ENCODE data around the gene ADARB1.

Gene ADARB1

DNA sequence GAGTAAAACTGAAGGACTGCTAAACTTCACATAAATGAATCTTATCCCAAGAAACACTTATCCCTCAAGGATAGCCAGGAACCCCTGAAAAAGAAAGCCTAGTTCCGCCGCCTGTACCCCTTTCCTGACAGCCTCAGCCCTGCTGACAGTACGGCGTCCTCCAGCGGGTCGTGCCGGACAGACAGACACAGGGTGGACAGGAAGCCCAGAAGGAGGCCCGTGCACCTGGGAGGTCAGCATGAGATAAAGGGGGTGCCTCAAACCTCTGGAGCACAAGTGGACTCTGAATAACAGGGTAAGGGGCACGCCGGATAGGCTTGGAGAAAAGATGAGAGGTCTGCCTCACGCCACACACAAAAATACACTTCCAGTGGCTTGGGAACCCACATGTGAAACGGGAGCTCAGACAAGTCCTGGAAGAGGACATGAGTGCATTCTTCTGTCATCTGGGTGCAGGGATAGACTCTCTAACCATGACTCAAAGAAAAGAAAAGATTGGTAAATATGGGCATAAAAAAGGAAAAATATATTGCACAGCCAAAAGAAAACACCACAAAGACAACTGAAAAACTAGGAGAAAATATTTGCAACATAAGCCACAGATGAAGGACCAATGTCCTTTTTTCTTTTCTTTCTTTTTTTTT, 17.3 kb upstream of the ADARB1 start:
- Histone ChIP-seq H3K4me3 (no peak overlapping the region), H3K27ac (no peak overlapping the region)
- TF ChIP-seq, protein P1, sequence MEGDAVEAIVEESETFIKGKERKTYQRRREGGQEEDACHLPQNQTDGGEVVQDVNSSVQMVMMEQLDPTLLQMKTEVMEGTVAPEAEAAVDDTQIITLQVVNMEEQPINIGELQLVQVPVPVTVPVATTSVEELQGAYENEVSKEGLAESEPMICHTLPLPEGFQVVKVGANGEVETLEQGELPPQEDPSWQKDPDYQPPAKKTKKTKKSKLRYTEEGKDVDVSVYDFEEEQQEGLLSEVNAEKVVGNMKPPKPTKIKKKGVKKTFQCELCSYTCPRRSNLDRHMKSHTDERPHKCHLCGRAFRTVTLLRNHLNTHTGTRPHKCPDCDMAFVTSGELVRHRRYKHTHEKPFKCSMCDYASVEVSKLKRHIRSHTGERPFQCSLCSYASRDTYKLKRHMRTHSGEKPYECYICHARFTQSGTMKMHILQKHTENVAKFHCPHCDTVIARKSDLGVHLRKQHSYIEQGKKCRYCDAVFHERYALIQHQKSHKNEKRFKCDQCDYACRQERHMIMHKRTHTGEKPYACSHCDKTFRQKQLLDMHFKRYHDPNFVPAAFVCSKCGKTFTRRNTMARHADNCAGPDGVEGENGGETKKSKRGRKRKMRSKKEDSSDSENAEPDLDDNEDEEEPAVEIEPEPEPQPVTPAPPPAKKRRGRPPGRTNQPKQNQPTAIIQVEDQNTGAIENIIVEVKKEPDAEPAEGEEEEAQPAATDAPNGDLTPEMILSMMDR (IDR thresholded peaks at IDR 0.05) = no peak

DNA sequence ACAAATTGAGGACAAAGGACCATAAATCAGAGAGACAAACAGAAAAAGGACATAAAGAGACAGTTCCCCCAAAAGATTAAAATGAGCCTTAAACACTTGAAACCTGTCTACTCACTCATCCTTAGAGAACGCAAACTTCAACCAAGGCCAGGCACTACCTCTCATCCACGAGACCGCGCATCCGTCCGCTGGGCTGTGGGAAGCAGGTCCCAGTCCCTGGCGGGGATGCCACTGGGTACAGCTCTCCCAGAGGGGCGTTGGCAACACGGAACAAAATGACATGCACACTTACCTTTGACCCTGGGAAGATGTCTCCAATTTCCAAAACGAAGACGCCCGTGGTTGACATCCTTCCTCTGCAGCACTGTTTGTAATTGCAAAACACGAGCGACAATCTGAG, 16.5 kb upstream of the ADARB1 start:
- TF ChIP-seq, protein P1 (IDR thresholded peaks at IDR 0.05) = no peak
- no peak for DNase-seq (ENCODE audit: low spot score)
- H3K27ac ChIP-seq = no peak overlapping the region
- H3K4me3 ChIP-seq = no peak overlapping the region

More for the DNA sequence above, 17.3 kb upstream of the ADARB1 start:
- DNase-seq (ENCODE audit: low spot score) = no peak

DNA sequence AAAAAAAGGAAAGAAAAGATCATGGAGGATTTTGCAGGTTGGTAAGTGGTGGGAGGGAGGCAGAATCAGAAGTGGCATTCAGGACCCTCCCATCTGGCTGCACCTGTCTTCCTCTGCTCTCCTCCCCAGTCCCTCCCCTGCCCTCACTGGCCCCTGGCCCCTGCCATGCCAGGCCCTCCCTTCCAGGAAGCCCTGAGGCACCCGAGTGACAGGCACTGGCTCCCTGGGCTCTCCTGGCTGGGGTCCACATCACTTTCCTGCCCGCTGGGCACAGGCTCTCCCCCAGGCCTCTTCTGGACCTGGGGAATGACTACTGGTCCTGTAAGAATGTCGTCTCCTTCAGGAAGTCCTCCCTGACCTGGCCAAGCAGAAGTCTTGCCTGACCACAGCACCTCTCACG, 15.3 kb upstream of the ADARB1 start:
- no peak overlapping the region for H3K4me3 ChIP-seq
- H3K27ac ChIP-seq = no peak overlapping the region
- no peak for DNase-seq (ENCODE audit: low spot score)
- TF ChIP-seq, protein P1 (IDR thresholded peaks at IDR 0.05) = no peak

DNA sequence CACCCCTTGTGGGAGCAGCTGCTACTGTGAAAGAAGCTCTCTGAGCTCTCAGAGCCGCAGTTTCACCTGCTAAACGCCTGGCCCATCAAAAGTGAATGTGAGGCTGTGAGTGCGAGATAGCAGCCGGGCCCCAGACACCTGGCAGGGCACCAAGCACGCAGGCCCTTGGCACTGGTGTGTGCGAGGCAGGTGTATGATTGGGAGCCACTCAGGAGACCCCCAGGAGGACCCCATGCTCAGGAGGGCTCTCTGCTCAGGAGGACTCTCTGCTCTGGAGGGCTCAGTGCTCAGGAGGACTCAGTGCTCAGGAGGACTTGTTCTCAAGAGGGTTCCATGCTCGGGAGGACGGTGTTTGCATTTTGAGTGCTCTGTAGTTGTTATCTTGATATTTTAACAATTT, 14.3 kb upstream of the ADARB1 start:
- no peak for DNase-seq (ENCODE audit: low spot score)
- H3K4me3 ChIP-seq = no peak overlapping the region
- no peak overlapping the region for H3K27ac ChIP-seq
- TF ChIP-seq, protein P1 (IDR thresholded peaks at IDR 0.05) = no peak

DNA sequence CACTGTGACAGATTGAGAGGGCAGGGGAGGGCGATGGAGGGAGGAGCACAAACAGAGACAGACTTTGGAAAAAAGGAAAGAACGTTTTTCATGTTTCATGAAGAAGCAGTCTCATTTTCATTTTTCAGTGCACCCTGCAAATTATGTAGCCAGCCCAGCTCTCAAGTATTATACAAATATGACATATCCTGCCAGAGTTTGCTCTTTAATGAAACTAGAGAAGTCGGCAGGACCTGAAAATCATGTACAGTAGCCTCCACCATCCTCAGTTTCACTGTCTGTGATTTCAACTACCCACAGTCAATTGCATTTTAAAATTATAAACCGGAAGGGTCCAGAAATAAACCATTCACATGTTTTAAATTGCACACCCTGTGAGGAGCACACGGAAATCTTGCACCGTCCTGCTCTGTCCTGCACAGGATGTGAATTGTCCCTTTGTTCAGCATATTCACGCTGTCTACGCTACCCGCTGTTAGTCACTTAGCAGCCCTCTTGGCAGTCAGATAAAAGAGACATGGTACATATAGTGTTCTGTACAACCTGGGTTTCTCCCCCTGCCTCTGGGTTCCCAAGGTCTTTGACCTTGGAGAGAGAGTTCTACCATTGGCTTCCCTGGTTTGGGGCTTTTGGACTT, 13.6 kb upstream of the ADARB1 start:
- H3K4me3 ChIP-seq = no peak overlapping the region
- no peak for DNase-seq (ENCODE audit: low spot score)
- H3K27ac ChIP-seq = no peak overlapping the region
- TF ChIP-seq, protein P1 (IDR thresholded peaks at IDR 0.05) = no peak

DNA sequence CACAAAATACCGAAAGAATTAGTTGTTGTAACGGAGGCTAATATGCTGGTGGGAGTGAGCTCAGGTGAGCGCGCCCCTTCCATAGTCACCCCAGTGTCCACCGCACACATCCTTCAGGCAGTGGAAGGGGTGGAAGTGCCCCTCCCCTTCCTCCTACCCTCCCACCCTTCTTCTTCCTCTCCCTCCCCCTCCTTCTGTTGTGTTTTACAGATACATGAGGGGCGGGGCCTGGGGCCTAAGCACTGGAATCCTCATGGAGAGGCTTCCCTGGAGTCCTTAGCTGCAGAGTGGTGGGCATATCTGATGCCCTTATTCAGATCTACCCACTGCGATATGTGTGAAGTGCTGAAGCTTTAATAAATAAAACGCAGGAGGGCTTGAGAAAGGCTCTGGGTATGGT, 10.3 kb upstream of the ADARB1 start:
- TF ChIP-seq, protein P1 (IDR thresholded peaks at IDR 0.05) = no peak
- peak overlapping the region; percentile 77 to 92 for H3K27ac ChIP-seq
- DNase-seq (ENCODE audit: low spot score) = no peak
- no peak overlapping the region for H3K4me3 ChIP-seq
